T-helper 9 cell (primary cell): ENCODE measurements around the gene POLR2F.
"Not testable (repeated sequence)": the region's sequence is repeated elsewhere in the genome, so short reads cannot be mapped to it uniquely, and the experiment has no call there.

Source experiments
- DNase-seq: peaks from one replicate; pipeline ENCODE4 v3.0.0-alpha.2; 2020

Gene POLR2F

DNA sequence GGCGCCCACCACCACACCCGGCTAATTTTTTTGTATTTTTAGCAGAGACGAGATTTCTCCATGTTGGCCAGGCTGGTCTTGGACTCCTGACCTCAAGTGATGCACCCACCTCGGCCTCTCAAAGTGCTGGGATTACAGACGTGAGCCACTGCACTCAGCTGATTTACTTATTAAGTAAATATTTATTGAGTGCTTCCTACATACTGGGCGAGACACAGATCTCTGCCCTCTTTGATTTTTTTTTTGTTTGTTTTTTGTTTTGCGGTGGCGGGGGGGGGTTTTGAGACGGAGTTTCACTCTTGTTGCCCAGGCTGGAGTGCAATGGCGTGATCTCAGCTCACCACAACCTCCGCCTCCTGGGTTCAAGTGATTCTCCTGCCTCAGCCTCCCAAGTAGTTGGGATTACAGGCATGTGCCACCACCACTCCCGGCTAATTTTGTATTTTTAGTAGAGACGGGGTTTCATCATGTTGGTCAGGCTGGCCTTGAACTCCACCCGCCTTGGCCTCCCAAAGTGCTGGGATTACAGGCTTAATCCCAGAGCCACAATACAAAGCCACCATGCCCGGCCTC, 2.4 kb downstream of the POLR2F start:
- not testable (repeated sequence) for DNase-seq

GRCh38 chr22:37957232-37957631, 3.7 kb downstream of the POLR2F start:
- no peak for DNase-seq

DNA sequence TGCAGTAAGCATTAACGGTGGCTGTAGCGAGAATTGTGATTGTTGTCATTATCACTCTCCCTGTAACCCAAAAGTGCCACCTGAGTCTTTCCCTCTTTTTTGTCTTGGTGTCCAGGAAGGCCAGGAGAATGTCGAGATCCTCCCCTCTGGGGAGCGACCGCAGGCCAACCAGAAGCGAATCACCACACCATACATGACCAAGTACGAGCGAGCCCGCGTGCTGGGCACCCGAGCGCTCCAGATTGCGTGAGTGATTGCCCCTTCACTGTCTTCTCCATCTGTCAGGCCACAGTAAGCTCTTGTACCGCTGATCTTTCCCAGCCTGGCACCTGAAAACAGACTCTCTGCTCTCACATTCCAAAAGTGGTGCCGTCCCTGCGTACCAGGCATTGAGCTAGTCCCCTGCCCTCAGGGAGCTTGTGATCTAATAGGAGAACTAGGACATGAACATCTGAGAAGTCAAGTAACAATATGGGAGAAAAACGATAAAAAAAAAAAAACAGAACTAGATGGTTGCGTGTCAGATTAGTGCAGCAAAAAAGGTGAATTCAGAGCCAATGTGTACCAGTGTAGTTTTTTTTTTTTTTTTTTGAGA, 5.8 kb downstream of the POLR2F start:
- DNase-seq, result no peak

DNA sequence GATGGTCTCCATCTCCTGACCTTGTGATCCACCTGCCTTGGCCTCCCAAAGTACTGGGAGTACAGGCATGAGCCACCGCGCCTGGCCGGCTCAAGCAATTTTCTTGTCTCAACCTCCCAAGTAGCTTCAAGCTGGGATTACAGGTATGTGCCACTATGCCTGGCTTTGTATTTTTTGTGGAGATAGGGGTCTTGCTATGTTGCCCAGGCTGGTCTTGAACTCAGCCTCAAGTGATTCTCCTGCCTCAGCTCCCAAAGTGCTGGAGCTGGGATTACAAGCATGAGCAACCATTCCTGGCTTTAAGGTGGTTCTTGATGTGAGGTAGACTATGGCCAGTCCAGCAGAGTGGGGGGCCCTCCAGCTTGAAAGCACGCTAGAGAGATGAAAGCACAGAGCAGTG, 7.6 kb downstream of the POLR2F start:
- no peak for DNase-seq

DNA sequence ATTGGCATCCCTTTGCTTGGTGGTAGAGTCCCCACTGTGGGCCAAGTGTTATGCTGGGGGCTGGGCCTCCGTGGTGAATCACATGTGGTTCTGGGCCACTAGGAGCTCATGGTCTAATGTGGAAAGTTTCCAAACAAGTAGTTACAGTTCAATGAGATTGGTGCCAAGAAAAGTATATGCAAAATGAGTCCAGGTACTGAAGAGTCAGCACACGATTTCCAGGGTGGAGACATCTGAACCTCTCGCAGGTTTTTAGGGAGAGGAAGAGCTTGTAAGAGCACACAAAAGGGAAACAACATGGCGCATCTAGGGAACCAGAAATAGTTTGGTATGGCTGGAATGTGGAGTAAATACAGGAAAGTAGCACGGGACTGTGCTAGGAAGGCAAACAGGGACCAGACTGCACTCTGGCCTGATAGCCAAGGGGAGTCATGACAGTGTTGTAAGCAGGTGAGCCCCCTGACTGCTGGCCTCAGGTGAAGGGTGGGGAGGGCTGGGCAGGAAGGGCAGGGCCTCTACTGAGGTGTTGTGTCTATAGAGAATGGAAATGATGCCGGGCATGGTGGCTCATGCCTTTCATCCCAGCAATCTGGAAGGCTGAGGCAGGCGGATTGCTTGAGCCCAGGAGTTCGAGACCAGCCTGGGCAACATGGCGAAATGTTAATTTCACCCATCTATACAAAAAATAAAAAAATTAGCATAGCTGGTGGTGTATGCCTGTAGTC, 12.6 kb downstream of the POLR2F start:
- DNase-seq, result no peak

GRCh38 chr22:37967147-37967546, 13.6 kb downstream of the POLR2F start:
- no peak for DNase-seq

DNA sequence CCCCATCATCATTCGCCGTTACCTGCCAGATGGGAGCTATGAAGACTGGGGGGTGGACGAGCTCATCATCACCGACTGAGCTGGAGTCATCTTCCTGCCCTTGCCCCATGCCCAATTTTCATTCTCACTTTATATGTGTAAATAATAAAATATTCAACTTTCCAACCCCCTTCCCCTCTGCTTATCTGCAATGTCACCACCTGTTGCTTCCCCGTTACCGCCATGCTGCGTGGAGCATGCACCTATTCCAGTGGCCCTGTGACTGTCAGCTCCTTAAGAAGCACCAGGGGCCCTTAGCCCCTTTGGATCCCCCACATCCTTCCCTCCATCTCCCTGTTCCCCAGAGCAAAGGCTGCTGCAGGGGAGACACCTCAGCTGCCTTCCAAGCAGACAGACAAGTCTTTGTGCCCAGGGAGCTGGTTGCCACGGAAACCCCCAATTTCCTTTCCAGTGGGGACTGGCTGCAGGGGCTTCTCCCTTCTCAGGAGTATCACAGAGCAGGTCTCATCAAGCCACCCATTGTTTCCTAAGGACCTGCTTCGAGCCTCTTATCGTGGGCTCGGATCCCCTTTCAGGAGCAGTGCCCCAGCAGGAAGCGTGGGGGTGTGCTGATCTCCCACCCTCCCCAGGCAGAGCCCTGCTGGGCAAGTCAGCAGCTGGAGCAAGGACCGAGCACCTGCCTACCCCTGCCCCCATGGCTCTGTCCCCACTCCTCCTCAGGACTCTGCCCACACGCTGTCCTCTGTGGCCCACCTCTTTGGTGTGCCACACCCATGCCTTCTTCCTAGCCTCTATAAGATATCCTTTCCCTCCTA, 14.3 kb downstream of the POLR2F start:
- no peak for DNase-seq

- DNase-seq, result no peak
Measured at GRCh38 chr22:37968452-37969251, 15.2 kb downstream of the POLR2F start.

- no peak for DNase-seq
Measured at GRCh38 chr22:37970864-37971263, 17.4 kb downstream of the POLR2F start.

DNA sequence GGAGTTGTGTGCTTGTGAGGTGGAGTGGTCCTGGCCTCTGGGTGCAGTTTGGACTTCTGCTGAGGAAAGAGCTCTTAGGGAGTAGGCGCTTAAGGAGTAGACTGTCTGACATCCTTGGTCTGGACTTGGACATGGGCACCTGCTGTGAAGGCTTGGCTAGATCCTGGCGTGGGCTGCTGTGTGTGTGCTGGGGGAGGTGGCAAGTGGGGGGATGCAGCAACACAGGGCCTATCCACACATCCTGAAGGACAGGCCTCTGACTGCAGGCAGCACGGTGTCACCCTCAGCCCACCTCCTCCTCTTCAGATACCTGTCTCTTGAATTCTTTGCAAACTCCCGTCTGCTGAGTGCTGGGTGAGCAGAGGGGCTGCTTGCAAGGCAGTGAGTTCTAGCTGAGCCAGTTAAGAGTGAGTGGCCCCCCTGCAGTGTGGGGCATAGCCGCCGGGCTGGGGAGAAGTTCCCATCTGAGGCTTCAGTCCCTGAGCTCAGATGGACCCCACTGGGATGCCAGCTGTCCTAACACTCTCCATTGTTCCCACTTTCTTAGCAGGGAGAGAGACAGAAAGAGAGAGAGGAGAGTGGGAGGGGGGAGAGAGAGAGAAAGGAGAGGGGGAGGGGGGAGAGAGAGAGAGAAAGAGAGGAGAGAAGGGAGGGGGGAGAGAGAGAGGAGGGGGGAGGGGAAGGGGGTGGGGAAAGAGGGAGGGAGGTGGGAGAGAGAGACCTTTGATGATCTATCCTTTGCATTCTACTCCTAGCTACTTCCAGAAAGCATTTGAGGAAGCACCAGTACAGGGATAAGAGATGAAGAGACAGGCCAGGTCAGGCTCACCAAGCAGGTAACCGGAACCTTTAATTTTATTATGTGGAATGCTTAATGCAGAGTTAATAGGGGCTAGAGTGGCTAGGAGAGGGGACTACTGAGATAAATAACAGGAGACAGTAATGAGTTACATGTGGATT, 18.3 kb downstream of the POLR2F start:
- no peak for DNase-seq

- DNase-seq, result no peak
Measured at GRCh38 chr22:37972527-37972926, 19.0 kb downstream of the POLR2F start.

DNA sequence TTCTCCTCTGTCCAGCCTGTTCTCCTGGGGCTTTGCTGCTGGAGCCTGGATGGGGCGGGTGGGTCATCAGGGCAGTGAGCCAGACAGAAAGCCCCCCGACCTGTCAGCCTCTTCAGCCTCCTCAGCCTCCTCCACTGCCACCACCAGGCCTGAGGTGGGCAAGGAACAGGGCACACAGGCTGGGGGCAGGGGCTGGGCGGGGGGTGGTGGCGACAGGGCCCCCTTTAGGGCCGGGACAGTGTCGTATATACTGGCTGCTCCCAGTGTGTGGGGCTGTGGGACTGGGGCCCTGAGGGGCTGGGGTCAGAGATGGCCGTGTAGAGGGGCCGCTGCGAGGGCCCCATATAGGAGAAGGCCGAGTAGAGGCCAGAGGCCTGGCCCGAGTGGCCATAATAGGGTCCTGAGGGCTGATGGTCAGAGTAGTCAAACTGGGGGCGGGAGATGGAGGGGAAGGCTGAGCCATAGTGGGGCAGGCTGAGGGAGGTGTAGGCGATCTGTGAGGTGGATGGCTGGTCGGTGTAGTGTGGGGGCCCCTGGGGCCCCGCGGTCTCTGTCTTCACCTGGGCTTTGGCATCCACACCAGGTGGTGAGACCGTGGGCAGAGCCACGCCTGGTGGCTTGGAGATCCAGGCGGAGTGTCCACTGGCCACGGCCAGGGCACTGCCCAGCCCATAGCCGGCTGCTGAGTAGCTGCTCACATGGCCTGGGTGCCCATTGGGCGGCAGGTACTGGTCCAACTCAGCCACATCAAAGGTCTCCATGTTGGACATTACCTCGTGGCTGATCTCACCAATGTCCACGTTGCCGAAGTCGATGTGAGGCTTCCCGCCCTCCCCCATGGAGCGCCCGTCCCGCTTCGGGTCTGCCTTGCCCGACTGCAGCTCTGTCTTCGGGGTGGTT, 20.0 kb downstream of the POLR2F start:
- DNase-seq, result no peak

GRCh38 chr22:37975153-37975552, 21.7 kb downstream of the POLR2F start:
- DNase-seq, result no peak

DNA sequence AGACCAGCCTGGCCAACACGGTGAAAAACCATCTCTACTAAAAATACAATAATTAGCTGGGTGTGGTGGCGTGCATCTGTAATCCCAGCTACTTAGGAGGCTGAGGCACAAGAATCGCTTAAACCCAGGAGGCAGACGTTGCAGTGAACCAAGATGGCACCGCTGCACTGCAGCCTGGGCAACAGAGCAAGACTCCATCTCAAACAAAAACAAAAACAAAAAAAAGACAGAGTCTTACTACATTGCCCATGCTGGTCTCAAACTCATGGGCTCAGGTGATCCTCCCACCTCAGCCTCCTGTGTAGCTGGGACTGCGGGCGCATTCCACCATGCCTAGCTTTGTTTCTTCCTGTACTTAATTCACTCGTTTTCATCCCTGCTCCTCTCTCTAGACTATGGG, 22.5 kb downstream of the POLR2F start:
- DNase-seq, result not testable (repeated sequence)

- no peak for DNase-seq
Measured at GRCh38 chr22:37976547-37976946, 23.0 kb downstream of the POLR2F start.

DNA sequence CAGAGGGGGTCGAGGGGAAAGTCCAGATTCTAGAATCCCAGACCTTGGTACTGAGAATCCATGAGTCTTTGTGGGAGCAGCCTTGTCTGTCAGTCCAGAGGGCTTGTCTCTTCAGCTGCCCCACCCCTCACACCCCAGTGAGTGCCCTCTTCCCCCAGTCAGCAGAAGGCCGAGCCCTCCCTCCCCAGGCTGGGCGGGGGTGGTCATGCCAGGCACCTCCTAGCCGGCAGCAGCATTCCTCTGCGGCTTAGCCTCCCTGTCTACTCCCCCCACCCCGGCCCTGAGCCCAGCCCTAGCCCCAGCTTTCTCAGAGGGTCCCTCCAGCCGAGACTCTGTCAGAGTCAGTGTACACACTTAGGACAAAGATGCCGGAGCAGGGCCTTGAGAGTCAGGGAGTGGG, 26.3 kb downstream of the POLR2F start:
- DNase-seq, result no peak

DNA sequence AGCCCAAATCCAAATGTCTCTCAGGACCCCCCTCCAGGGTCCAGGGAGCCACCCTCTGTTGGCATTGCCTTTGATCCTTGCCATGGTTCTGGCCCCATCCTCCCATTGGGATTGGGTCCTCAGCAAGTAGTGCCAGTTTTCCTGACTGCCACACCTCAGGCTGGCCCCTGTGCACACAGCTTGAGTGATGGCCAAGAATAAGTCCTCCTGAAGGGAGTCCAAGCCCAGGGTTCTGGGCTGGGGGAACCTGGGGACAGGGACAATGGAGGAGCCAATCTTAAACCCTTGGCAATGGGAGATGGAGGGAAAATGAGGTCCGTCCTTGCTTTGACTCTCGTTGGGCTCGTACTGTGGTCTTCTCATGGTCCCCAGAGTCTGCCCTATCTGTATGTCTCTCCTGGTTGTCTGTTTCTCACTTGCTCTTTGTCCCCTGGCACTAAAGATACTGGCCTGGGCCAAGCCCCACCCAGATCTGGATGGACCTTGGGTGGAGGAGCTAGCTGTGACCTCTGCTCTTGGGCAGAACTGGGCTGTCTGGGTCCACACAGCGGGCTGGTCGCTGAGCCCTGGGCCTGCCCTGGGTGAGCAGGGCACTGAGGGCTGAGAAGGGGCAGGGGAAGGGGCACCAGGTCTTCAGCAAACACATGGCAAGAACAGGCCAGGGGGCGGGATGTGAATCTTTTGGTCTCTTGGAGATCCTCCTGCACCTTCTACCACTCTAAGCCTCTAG, 27.9 kb downstream of the POLR2F start:
- DNase-seq, result no peak

GRCh38 chr22:37982151-37982785, 28.8 kb downstream of the POLR2F start:
- DNase-seq, result no peak
